Activated T-cell treated with anti-CD3 and anti-CD28 coated beads for 24 hours (primary cell): ENCODE results near the gene REG3G.

Experiments
- DNase-seq: peaks from one replicate; pipeline ENCODE4 v3.0.0-alpha.2; 2020; ENCODE audit warnings: low read depth

REG3G gene

GRCh38 chr2:79025421-79025820, at the start of gene REG3G:
TSS of gene REG3G (plus strand) at chr2:79025702. CDS start at chr2:79026094, 392 bp downstream.
- DNase-seq = no peak

GRCh38 chr2:78977661-78978145, 47.8 kb upstream of the REG3G start:
- DNase-seq = no peak

GRCh38 chr2:78978340-78978739, 47.2 kb upstream of the REG3G start:
- no peak for DNase-seq

- DNase-seq = no peak
Measured at GRCh38 chr2:78979380-78980151, 45.9 kb upstream of the REG3G start.

- no peak for DNase-seq
Measured at GRCh38 chr2:78980152-78980465, 45.4 kb upstream of the REG3G start.

- DNase-seq = no peak
Measured at GRCh38 chr2:78980871-78981270, 44.6 kb upstream of the REG3G start.

GRCh38 chr2:78982638-78983330, 42.7 kb upstream of the REG3G start:
- DNase-seq = no peak

GRCh38 chr2:78984386-78984785, 41.1 kb upstream of the REG3G start:
- DNase-seq = no peak

GRCh38 chr2:78985558-78985957, 39.9 kb upstream of the REG3G start:
- no peak for DNase-seq

GRCh38 chr2:78989051-78989450, 36.5 kb upstream of the REG3G start:
- DNase-seq = no peak

- DNase-seq = no peak
Measured at GRCh38 chr2:78992451-78992806, 33.1 kb upstream of the REG3G start.

- no peak for DNase-seq
Measured at GRCh38 chr2:78992807-78993517, 32.5 kb upstream of the REG3G start.

- no peak for DNase-seq
Measured at GRCh38 chr2:78993518-78994148, 31.9 kb upstream of the REG3G start.

GRCh38 chr2:78994789-78995188, 30.7 kb upstream of the REG3G start:
- no peak for DNase-seq

GRCh38 chr2:78999406-78999805, 26.1 kb upstream of the REG3G start:
- DNase-seq = no peak

GRCh38 chr2:79000008-79000576, 25.4 kb upstream of the REG3G start:
- DNase-seq = no peak

GRCh38 chr2:79001285-79001684, 24.2 kb upstream of the REG3G start:
- DNase-seq = no peak

GRCh38 chr2:79004680-79005079, 20.8 kb upstream of the REG3G start:
- no peak for DNase-seq

GRCh38 chr2:79005216-79005615, 20.3 kb upstream of the REG3G start:
- no peak for DNase-seq

GRCh38 chr2:79009388-79009787, 16.1 kb upstream of the REG3G start:
- DNase-seq = no peak

- no peak for DNase-seq
Measured at GRCh38 chr2:79011496-79011895, 14.0 kb upstream of the REG3G start.

GRCh38 chr2:79013629-79014028, 11.9 kb upstream of the REG3G start:
- DNase-seq = no peak
